Neural cell (in vitro differentiated cells): ENCODE results near the gene RAB3A.

Experiments used
- EZH2 ChIP-seq: fragments of 200-600, 300-800 bp; shearing (Covaris generic), sonication (generic); IDR thresholded peaks from 2 replicates; pipeline ENCODE4 v1.6.1; 2014; ENCODE audit warnings: antibody characterized with exemption, low read length, borderline replicate concordance, mild to moderate bottlenecking; ENCODE audit not compliant: insufficient read depth, poor library complexity, severe bottlenecking
- MXI1 ChIP-seq: fragments of 450-650 bp; conservative IDR thresholded peaks from 2 replicates; pipeline ENCODE4 v1.6.1; 2014; ENCODE audit warnings: antibody characterized with exemption, mild to moderate bottlenecking; ENCODE audit not compliant: poor library complexity, severe bottlenecking
- POLR2AphosphoS5 ChIP-seq: IDR thresholded peaks from 2 replicates; pipeline ENCODE4 v1.6.1; 2012
- RAD21 ChIP-seq: fragments of 450-650 bp; conservative IDR thresholded peaks from 2 replicates; pipeline ENCODE4 v1.6.1; 2014; ENCODE audit warnings: antibody characterized with exemption, mild to moderate bottlenecking, moderate library complexity
- SMC3 ChIP-seq: fragments of 450-650 bp; conservative IDR thresholded peaks from 2 replicates; pipeline ENCODE4 v1.6.1; 2014; ENCODE audit warnings: antibody characterized with exemption, mild to moderate bottlenecking, moderate library complexity; ENCODE audit not compliant: poor library complexity
- TF ChIP-seq, protein P1 (sequence below): IDR thresholded peaks from 2 replicates; pipeline ENCODE4 v1.6.1; 2012; ENCODE audit warnings: borderline replicate concordance
- TF ChIP-seq, protein P2 (sequence below): fragments of 450-650 bp; IDR thresholded peaks from 2 replicates; pipeline ENCODE4 v1.5.1; 2014; ENCODE audit warnings: antibody characterized with exemption, mild to moderate bottlenecking, moderate library complexity; ENCODE audit not compliant: poor library complexity, severe bottlenecking

DNA sequence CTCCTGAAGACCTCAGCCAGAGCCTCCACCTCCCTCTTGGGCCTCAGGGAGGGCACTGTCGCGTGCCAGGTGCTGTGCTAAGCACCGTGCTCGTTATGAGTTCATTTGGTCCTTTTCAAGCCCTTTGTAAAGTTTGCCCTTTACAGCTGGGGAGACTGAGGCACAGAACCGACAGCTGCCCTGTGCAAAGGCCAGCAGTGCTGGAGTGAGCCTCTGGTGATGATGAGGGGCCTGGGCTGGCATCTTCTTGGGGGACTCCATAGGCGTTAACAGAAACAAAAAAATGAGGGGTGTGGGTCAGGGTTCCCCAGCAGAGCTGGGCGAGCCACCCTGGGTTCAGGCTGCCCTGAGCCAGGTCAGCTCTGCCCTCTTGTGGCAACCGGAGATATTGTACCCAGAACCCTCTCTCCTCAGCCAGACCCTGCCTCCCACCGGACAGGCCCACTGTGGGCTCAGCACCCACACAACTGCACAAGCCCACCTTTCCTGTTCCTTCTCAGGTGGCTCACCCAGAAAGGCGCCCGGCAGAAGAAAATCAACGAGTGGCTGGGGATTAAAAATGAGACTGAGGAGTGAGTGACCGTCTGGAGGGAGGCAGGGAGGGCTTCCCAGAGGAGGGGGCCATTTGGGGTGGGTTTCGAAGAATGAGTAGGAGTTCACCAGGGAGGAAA is 35.7 kb downstream of the RAB3A start:
- TF ChIP-seq POLR2AphosphoS5 (no peak), EZH2 (no peak), RAD21 (peak; percentile 58), SMC3 (peak; percentile 66), MXI1 (no peak)
- TF ChIP-seq, protein P1, sequence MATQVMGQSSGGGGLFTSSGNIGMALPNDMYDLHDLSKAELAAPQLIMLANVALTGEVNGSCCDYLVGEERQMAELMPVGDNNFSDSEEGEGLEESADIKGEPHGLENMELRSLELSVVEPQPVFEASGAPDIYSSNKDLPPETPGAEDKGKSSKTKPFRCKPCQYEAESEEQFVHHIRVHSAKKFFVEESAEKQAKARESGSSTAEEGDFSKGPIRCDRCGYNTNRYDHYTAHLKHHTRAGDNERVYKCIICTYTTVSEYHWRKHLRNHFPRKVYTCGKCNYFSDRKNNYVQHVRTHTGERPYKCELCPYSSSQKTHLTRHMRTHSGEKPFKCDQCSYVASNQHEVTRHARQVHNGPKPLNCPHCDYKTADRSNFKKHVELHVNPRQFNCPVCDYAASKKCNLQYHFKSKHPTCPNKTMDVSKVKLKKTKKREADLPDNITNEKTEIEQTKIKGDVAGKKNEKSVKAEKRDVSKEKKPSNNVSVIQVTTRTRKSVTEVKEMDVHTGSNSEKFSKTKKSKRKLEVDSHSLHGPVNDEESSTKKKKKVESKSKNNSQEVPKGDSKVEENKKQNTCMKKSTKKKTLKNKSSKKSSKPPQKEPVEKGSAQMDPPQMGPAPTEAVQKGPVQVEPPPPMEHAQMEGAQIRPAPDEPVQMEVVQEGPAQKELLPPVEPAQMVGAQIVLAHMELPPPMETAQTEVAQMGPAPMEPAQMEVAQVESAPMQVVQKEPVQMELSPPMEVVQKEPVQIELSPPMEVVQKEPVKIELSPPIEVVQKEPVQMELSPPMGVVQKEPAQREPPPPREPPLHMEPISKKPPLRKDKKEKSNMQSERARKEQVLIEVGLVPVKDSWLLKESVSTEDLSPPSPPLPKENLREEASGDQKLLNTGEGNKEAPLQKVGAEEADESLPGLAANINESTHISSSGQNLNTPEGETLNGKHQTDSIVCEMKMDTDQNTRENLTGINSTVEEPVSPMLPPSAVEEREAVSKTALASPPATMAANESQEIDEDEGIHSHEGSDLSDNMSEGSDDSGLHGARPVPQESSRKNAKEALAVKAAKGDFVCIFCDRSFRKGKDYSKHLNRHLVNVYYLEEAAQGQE, result no peak
- TF ChIP-seq, protein P2, sequence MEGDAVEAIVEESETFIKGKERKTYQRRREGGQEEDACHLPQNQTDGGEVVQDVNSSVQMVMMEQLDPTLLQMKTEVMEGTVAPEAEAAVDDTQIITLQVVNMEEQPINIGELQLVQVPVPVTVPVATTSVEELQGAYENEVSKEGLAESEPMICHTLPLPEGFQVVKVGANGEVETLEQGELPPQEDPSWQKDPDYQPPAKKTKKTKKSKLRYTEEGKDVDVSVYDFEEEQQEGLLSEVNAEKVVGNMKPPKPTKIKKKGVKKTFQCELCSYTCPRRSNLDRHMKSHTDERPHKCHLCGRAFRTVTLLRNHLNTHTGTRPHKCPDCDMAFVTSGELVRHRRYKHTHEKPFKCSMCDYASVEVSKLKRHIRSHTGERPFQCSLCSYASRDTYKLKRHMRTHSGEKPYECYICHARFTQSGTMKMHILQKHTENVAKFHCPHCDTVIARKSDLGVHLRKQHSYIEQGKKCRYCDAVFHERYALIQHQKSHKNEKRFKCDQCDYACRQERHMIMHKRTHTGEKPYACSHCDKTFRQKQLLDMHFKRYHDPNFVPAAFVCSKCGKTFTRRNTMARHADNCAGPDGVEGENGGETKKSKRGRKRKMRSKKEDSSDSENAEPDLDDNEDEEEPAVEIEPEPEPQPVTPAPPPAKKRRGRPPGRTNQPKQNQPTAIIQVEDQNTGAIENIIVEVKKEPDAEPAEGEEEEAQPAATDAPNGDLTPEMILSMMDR, result peak; percentile 64
